ENCODE data around the gene TESMIN. TPM values are rescaled to one million over a fixed set of nuclear protein-coding genes. Genes with fewer than 3 reads are reported as not detected.

Gene TESMIN
- polyA plus RNA-seq, 1 donor (not counting 4 experiments of a cell fraction or from before 2014, with no cell fraction given): 4.0 TPM

DNA sequence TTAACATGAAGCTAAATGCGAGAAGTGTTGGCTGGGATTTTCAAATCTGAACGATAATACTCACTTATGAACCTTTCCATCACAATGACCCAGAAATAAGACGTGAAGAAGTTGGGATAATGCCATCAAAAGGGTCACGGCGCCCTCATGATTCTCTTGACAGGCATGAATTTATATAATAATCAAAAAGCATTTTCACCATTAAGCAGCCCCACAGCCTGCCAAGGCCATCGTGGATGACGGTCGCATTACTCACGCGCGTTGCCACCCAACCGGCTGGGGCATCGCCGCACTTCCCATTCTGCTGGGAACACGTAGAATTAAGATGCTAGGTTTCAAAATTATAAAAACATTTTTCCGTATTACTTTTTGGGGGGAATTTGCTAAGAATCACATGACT lies 85.9 kb downstream of the TESMIN start:
- no peak overlapping the region for H2AFZ ChIP-seq (ENCODE audit: control insufficient read depth, low read length)
- H3K9me3 ChIP-seq (ENCODE audit: control insufficient read depth, low read depth, low read length): no peaks in the 10 kb centered on the region
- no peak overlapping the region for H3K4me2 ChIP-seq (ENCODE audit: control insufficient read depth, extremely low read depth, insufficient read depth, low read depth, low read length)
- TF ChIP-seq EZH2 (IDR thresholded peaks at IDR 0.05; ENCODE audit: low read length): no peak
- TF ChIP-seq CTCF (optimal IDR thresholded peaks at IDR 0.05 in 1 of 3, IDR thresholded peaks at IDR 0.05 in 1 of 3, conservative IDR thresholded peaks at IDR 0.05 in 1 of 3; ENCODE audit: extremely low read depth in 1 of 3, insufficient read depth in 2 of 3, low read length in 3 of 3): no peak
- no peaks in the 10 kb centered on the region for H3K79me2 ChIP-seq (ENCODE audit: control insufficient read depth, insufficient read depth, low read length)
- H3K4me3 ChIP-seq (ENCODE audit: control insufficient read depth in 2 of 3, extremely low read depth in 1 of 3, insufficient read depth in 2 of 3, low read depth in 1 of 3, low read length in 3 of 3): no peak overlapping the region
- no peaks in the 10 kb centered on the region for H3K9me1 ChIP-seq (ENCODE audit: control insufficient read depth, extremely low read depth, insufficient read depth, low read length)
- no peak for FAIRE-seq
- no peak overlapping the region for H3K27ac ChIP-seq (ENCODE audit: control insufficient read depth, insufficient read depth, low read length)
- dilution Hi-C loops (cut with MboI; ENCODE audit: extremely low pct_ligation_motif_present, low sequenced_read_pairs): no loop called here
- H4K20me1 ChIP-seq (ENCODE audit: control insufficient read depth, extremely low read depth, insufficient read depth, low read length): no peaks in the 10 kb centered on the region
- H3K27me3 ChIP-seq (ENCODE audit: control insufficient read depth, extremely low read depth, insufficient read depth, low read length): no peaks in the 10 kb centered on the region
- H3K36me3 ChIP-seq (ENCODE audit: control insufficient read depth in 2 of 2, extremely low read depth in 1 of 2, insufficient read depth in 2 of 2, low read length in 2 of 2): no peaks in the 10 kb centered on the region
- DNase-seq (ENCODE audit: low read depth, low spot score): no peak
- no peak overlapping the region for H3K9ac ChIP-seq (ENCODE audit: control insufficient read depth, extremely low read depth, insufficient read depth, low read length)
- no peaks in the 10 kb centered on the region for H3K4me1 ChIP-seq (ENCODE audit: control insufficient read depth, extremely low read depth, insufficient read depth, low read length)

- Histone ChIP-seq H3K9me3 (ENCODE audit: control insufficient read depth, low read depth, low read length) (no peaks in the 10 kb centered on the region), H3K9me1 (ENCODE audit: control insufficient read depth, extremely low read depth, insufficient read depth, low read length) (no peaks in the 10 kb centered on the region), H3K4me2 (ENCODE audit: control insufficient read depth, extremely low read depth, insufficient read depth, low read depth, low read length) (no peak overlapping the region), H3K4me1 (ENCODE audit: control insufficient read depth, extremely low read depth, insufficient read depth, low read length) (no peaks in the 10 kb centered on the region), H3K27me3 (ENCODE audit: control insufficient read depth, extremely low read depth, insufficient read depth, low read length) (no peaks in the 10 kb centered on the region), H3K27ac (ENCODE audit: control insufficient read depth, insufficient read depth, low read length) (no peak overlapping the region), H4K20me1 (ENCODE audit: control insufficient read depth, extremely low read depth, insufficient read depth, low read length) (no peaks in the 10 kb centered on the region), H3K79me2 (ENCODE audit: control insufficient read depth, insufficient read depth, low read length) (no peaks in the 10 kb centered on the region), H3K9ac (ENCODE audit: control insufficient read depth, extremely low read depth, insufficient read depth, low read length) (no peak overlapping the region), H3K36me3 (ENCODE audit: control insufficient read depth in 2 of 2, extremely low read depth in 1 of 2, insufficient read depth in 2 of 2, low read length in 2 of 2) (no peaks in the 10 kb centered on the region), H2AFZ (ENCODE audit: control insufficient read depth, low read length) (no peak overlapping the region), H3K4me3 (ENCODE audit: control insufficient read depth in 2 of 3, extremely low read depth in 1 of 3, insufficient read depth in 2 of 3, low read depth in 1 of 3, low read length in 3 of 3) (no peak overlapping the region)
- dilution Hi-C loops (cut with MboI; ENCODE audit: extremely low pct_ligation_motif_present, low sequenced_read_pairs): no loop called here
- DNase-seq (ENCODE audit: low read depth, low spot score) (no peak), FAIRE-seq (no peak)
- TF ChIP-seq EZH2 (IDR thresholded peaks at IDR 0.05; ENCODE audit: low read length): no peak
- no peak for TF ChIP-seq CTCF (optimal IDR thresholded peaks at IDR 0.05 in 1 of 3, IDR thresholded peaks at IDR 0.05 in 1 of 3, conservative IDR thresholded peaks at IDR 0.05 in 1 of 3; ENCODE audit: extremely low read depth in 1 of 3, insufficient read depth in 2 of 3, low read length in 3 of 3)
These were observed 86.4 kb downstream of the TESMIN start for GRCh38 chr11:68664906-68665305.
